Mesendoderm (in vitro differentiated cells): Measurements from ENCODE around the gene TAF6.

Experiments
- DNase-seq: peaks from one replicate; pipeline ENCODE4 v3.0.0; 2013
- H2AK5ac ChIP-seq: 2 replicates; pipeline ENCODE4 v1.6.1; 2013; ENCODE audit warnings: low read length, inconsistent platforms
- H2BK120ac ChIP-seq: 2 replicates; pipeline ENCODE4 v1.6.1; 2013; ENCODE audit warnings: low read depth, mild to moderate bottlenecking, low read length, moderate library complexity, mixed read lengths
- H2BK15ac ChIP-seq: replicated peaks from 2 replicates; pipeline ENCODE4 v1.6.1; 2013; ENCODE audit warnings: low read depth, mild to moderate bottlenecking, moderate library complexity
- H2BK5ac ChIP-seq: 2 replicates; pipeline ENCODE4 v1.6.1; 2013; ENCODE audit warnings: low read length, inconsistent platforms
- H3K18ac ChIP-seq: 2 replicates; pipeline ENCODE4 v1.6.1; 2013; ENCODE audit warnings: mild to moderate bottlenecking, low read length, mixed read lengths
- H3K23ac ChIP-seq: one replicate; pipeline ENCODE4 v1.6.1; 2013; ENCODE audit warnings: low read length
- H3K27ac ChIP-seq: 2 replicates; pipeline ENCODE4 v1.5.1; 2013; ENCODE audit warnings: low read depth, mild to moderate bottlenecking, inconsistent platforms, low read length, moderate library complexity
- H3K27me3 ChIP-seq: 2 replicates; pipeline ENCODE4 v1.6.1; 2013; ENCODE audit warnings: low read length, control low read depth, mild to moderate bottlenecking, inconsistent platforms; ENCODE audit not compliant: insufficient read depth, poor library complexity
- H3K36me3 ChIP-seq: 2 replicates; pipeline ENCODE4 v1.6.1; 2013; ENCODE audit warnings: low read length, inconsistent platforms; ENCODE audit not compliant: control insufficient read depth, insufficient read depth
- H3K4ac ChIP-seq: one replicate; pipeline ENCODE4 v1.6.1; 2013; ENCODE audit warnings: low read depth, mild to moderate bottlenecking, low read length, moderate library complexity
- H3K4me1 ChIP-seq: 2 replicates; pipeline ENCODE4 v1.6.1; 2013; ENCODE audit warnings: low read depth, low read length, inconsistent platforms; ENCODE audit not compliant: control insufficient read depth
- H3K4me2 ChIP-seq: 2 replicates; pipeline ENCODE4 v1.6.1; 2013; ENCODE audit warnings: low read length
- H3K4me3 ChIP-seq: 2 replicates; pipeline ENCODE4 v1.5.1; 2013; ENCODE audit warnings: mild to moderate bottlenecking, low read length
- H3K56ac ChIP-seq: one replicate; pipeline ENCODE4 v1.6.1; 2013; ENCODE audit warnings: low read length
- H3K79me1 ChIP-seq: 2 replicates; pipeline ENCODE4 v1.6.1; 2013; ENCODE audit warnings: low read length, inconsistent platforms
- H3K79me2 ChIP-seq: 2 replicates; pipeline ENCODE4 v1.6.1; 2013; ENCODE audit warnings: mild to moderate bottlenecking, low read length; ENCODE audit not compliant: control insufficient read depth, insufficient read depth
- H3K9ac ChIP-seq: 2 replicates; pipeline ENCODE4 v1.6.1; 2013; ENCODE audit warnings: low read length, inconsistent platforms
- H4K5ac ChIP-seq: one replicate; pipeline ENCODE4 v1.6.1; 2013; ENCODE audit warnings: low read length
- H4K8ac ChIP-seq: one replicate; pipeline ENCODE4 v1.6.1; 2013; ENCODE audit warnings: low read depth, mild to moderate bottlenecking, control low read depth, low read length, moderate library complexity
- WGBS: extraction: QIAGEN DNeasy Blood & Tissue Kit; methylation state at CpG from one replicate; pipeline ENCODE4 v1.1.7; 2013; ENCODE audit warnings: low lambda C conversion rate, missing lambda C conversion rate; ENCODE audit not compliant: insufficient coverage; ENCODE audit errors: extremely low coverage; 5-methylcytosine and 5-hydroxymethylcytosine counted together

Gene TAF6

GRCh38 chr7:100163006-100163531 is 43.9 kb upstream of the TAF6 start:
- no peak overlapping the region for H3K4me3 ChIP-seq
- no peak overlapping the region for H3K9ac ChIP-seq
- DNase-seq: peak; percentile 76
- H3K79me2 ChIP-seq: no peaks in the 10 kb centered on the region
- H3K18ac ChIP-seq: no peak overlapping the region
- H3K4me2 ChIP-seq: no peak overlapping the region
- no peaks in the 10 kb centered on the region for H3K79me1 ChIP-seq
- no CpG with 5 or more reads among the region's 6 CpGs for WGBS
- H3K27ac ChIP-seq: no peak overlapping the region
- no peaks in the 10 kb centered on the region for H3K27me3 ChIP-seq
- H3K23ac ChIP-seq: no peak overlapping the region
- H3K4ac ChIP-seq: no peak overlapping the region
- no peak overlapping the region for H2BK5ac ChIP-seq
- no peak overlapping the region for H4K5ac ChIP-seq
- no peak overlapping the region for H4K8ac ChIP-seq
- H3K4me1 ChIP-seq: peaks cover 9% of the 10 kb centered on the region
- H3K56ac ChIP-seq: no peak overlapping the region
- no peak overlapping the region for H2BK15ac ChIP-seq
- no peak overlapping the region for H2BK120ac ChIP-seq
- no peaks in the 10 kb centered on the region for H3K36me3 ChIP-seq
- H2AK5ac ChIP-seq: no peak overlapping the region

DNA sequence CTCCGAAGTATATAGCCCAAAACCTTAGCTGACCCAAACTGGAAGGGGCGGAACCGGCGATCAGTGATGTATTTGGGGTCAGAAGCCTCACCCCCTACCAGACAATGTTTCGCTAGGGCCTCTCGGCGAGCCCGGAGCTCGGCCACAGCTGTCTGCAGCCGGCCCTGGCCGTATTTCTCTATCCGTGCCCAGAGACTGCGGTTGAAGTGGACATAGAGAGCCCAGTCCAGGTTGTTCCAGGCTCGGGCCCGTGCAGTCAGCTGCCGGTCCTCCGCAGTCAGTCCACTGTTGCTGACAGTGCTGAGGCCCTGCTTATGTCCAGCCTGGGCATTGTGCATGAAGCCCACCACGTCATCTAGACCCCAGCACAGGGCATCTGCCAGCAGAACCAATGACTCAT is 40.9 kb upstream of the TAF6 start:
- no peak overlapping the region for H3K4ac ChIP-seq
- no peak overlapping the region for H3K56ac ChIP-seq
- peaks cover 11% of the 10 kb centered on the region for H3K36me3 ChIP-seq
- no peak overlapping the region for H3K18ac ChIP-seq
- no peak overlapping the region for H2BK5ac ChIP-seq
- H3K9ac ChIP-seq: no peak overlapping the region
- no peak overlapping the region for H4K5ac ChIP-seq
- no peak overlapping the region for H4K8ac ChIP-seq
- H2BK15ac ChIP-seq: no peak overlapping the region
- H3K79me2 ChIP-seq: no peaks in the 10 kb centered on the region
- H3K23ac ChIP-seq: no peak overlapping the region
- no peak overlapping the region for H3K4me3 ChIP-seq
- H3K79me1 ChIP-seq: peaks cover 14% of the 10 kb centered on the region
- WGBS: no CpG with 5 or more reads among the region's 18 CpGs
- H3K27ac ChIP-seq: no peak overlapping the region
- no peak overlapping the region for H2BK120ac ChIP-seq
- H3K4me1 ChIP-seq: peaks cover 8% of the 10 kb centered on the region
- no peak for DNase-seq
- no peak overlapping the region for H3K4me2 ChIP-seq
- no peaks in the 10 kb centered on the region for H3K27me3 ChIP-seq
- no peak overlapping the region for H2AK5ac ChIP-seq

DNA sequence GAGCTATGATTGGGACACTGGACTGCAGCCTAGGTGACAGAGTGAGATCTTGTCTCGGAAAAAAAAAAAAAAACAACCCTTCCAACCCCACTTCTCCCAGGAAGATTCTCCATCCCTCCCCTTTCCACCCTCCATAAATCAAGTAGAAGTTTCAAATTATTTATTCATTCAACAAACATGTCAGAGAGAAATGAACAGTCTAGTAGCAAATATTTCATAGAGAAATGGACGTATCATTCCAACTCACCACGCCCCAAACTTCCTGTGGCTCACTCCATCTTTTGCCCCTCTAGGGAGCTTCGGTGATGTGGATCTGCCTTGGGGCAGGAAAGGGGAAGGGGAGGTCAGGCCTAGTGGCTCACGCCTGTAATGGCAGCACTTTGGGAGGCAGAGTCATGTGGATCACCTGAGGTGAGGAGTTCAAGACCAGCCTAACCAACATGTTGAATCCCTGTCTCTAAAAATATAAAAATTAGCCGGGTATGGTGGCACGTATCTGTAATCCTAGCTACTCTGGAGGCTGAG is 40.0 kb upstream of the TAF6 start:
- Histone ChIP-seq H3K79me2 (no peaks in the 10 kb centered on the region), H3K56ac (peak overlapping the region; percentile 66), H4K5ac (no peak overlapping the region), H2BK5ac (no peak overlapping the region), H2AK5ac (no peak overlapping the region), H2BK120ac (no peak overlapping the region), H3K9ac (peak overlapping the region; percentile 62), H3K4ac (no peak overlapping the region), H3K4me2 (no peak overlapping the region), H3K23ac (no peak overlapping the region), H3K27me3 (no peaks in the 10 kb centered on the region), H3K4me3 (no peak overlapping the region), H4K8ac (no peak overlapping the region), H3K79me1 (peaks cover 15% of the 10 kb centered on the region), H3K36me3 (peaks cover 11% of the 10 kb centered on the region), H3K27ac (peak overlapping the region; percentile 27), H3K4me1 (peaks cover 10% of the 10 kb centered on the region), H2BK15ac (no peak overlapping the region), H3K18ac (no peak overlapping the region)
- DNase-seq: peak; percentile 68
- WGBS: no CpG with 5 or more reads among the region's 7 CpGs

GRCh38 chr7:100158229-100159098 is 39.3 kb upstream of the TAF6 start, which contains the start of gene TRAPPC14:
TRAPPC14 (minus strand) TSS chr7:100158723; CDS start chr7:100158499, 224 bp downstream.
- Histone ChIP-seq H2BK120ac (peak within 1 kb of the TSS; percentile 17), H2BK15ac (no peak within 1 kb of the TSS), H3K27ac (peak within 1 kb of the TSS; percentile 79), H3K56ac (peak within 1 kb of the TSS; percentile 86), H2AK5ac (peak within 1 kb of the TSS; percentile 9), H3K79me2 (no peaks in the 10 kb centered on the region), H3K23ac (peak within 1 kb of the TSS; percentile 45), H3K36me3 (peaks cover 11% of the 10 kb centered on the region), H3K18ac (peak within 1 kb of the TSS; percentile 42), H3K9ac (peak within 1 kb of the TSS; percentile 92), H4K8ac (peak within 1 kb of the TSS; percentile 42), H3K4me1 (peaks cover 12% of the 10 kb centered on the region), H3K27me3 (no peaks in the 10 kb centered on the region), H2BK5ac (no peak within 1 kb of the TSS), H3K4me3 (peak within 1 kb of the TSS; percentile 84), H4K5ac (no peak within 1 kb of the TSS), H3K4ac (peak within 1 kb of the TSS; percentile 83), H3K79me1 (peaks cover 15% of the 10 kb centered on the region), H3K4me2 (peak within 1 kb of the TSS; percentile 79)
- WGBS: no CpG with 5 or more reads among the region's 87 CpGs
- peak; percentile 94 for DNase-seq

- DNase-seq: peak; percentile 89
- Histone ChIP-seq H3K56ac (peak overlapping the region; percentile 86), H4K5ac (no peak overlapping the region), H3K79me1 (peaks cover 15% of the 10 kb centered on the region), H3K4me2 (peak overlapping the region; percentile 79), H3K18ac (peak overlapping the region; percentile 42), H2AK5ac (peak overlapping the region; percentile 9), H3K4me1 (peaks cover 12% of the 10 kb centered on the region), H4K8ac (no peak overlapping the region), H2BK5ac (no peak overlapping the region), H3K4me3 (peak overlapping the region; percentile 84), H2BK120ac (peak overlapping the region; percentile 17), H3K27me3 (no peaks in the 10 kb centered on the region), H3K9ac (peak overlapping the region; percentile 92), H3K79me2 (no peaks in the 10 kb centered on the region), H3K23ac (peak overlapping the region; percentile 45), H2BK15ac (no peak overlapping the region), H3K4ac (peak overlapping the region; percentile 83), H3K36me3 (peaks cover 11% of the 10 kb centered on the region), H3K27ac (peak overlapping the region; percentile 79)
- WGBS: no CpG with 5 or more reads among the region's 32 CpGs
Observed at GRCh38 chr7:100157334-100158228, 38.4 kb upstream of the TAF6 start.
